ENCODE results near the gene BEST2.
A peak's percentile ranks its signal among the peaks of the same experiment; 100 is the strongest.

The BEST2 gene

DNA sequence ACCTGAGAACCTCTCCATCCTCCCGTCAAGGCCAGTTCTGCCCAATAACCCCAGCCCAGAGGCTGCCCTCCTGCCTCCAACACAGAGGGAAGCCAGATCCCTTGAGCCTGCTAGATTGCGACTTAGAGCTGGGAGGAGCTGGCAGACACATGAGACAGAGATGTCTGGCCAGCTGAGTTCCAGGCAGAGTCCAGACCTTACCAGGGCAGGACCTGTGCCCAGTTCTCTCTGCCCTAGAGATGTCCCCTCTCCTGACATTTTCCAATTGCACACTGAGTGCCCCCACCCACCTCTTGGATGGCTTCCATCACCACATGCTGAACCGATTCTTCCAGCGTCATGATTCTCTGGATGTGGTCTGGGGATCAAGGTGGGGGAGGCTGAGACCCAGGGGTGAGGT is 20.7 kb downstream of the BEST2 start:
- DNase-seq, result no peak

DNA sequence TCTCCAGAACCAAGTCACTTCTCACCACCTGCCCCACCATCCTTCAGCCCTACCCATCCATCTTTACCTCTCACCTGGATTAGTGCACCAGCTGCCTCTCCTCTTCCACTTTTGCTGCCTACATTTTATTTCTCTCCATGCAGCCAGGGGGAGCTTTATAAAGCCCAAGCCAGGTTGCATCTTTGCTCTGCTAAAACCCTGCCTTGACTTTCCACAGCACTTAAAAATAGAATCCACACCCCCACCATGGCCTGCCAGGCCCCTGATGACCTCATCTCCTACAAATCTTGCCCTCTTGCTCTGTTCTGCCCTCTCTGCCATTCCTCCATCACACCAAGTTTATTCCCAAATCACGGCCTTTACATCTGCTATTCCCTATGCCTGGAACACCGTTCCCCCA is 22.0 kb downstream of the BEST2 start:
- DNase-seq, result no peak

DNA sequence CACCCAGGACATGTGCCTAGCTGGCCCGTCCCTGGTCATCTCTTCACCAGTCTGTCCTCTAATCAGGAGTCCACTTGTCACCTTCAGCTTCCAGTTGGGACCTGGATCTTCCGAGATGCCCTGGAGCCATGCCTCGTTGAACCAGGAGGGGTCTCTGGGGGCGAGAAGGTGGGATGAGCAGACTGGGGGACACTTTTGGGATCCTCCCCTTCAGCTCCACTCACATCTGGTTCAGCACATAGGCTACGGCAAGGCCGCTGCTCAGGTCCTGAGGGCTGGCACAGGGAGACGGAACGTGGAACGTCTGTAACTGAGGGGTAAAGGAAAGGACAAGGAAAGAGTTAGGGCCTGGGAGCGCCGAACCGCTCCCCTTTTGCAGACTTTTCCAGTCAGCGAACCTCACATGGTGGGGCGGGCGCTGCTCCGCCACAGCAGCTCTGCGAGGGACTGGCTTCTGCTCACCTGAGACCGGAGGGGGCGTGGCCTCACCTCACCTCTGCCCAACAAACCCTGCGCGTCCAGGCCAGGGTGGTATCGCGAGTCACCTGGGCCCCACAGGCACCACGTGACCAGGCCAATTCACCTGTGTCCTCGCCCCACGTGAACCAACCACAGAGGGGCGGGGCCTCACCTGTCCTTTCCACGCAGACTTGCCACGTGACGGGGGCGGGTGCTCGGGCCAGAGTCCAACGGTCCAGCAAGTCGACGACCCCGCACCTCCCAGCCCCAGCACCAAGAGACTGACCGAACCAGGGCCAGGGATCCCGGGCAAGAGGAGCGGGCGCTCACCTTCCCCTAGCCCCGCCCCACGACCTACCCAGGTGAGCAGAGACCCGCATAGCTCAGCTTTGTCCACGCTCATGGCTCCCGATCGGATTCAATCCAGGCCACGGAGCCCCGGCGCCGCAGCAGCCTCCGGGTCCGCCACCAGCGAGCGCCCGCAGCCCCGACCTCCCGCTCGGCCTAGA is 23.3 kb downstream of the BEST2 start, which contains the start of gene HOOK2:
TSS of gene HOOK2 (minus strand) at position 965 of the 968 bp plus-strand sequence. CDS start at position 862, 103 bp downstream.
- peak; percentile 70 to 73 for DNase-seq

DNA sequence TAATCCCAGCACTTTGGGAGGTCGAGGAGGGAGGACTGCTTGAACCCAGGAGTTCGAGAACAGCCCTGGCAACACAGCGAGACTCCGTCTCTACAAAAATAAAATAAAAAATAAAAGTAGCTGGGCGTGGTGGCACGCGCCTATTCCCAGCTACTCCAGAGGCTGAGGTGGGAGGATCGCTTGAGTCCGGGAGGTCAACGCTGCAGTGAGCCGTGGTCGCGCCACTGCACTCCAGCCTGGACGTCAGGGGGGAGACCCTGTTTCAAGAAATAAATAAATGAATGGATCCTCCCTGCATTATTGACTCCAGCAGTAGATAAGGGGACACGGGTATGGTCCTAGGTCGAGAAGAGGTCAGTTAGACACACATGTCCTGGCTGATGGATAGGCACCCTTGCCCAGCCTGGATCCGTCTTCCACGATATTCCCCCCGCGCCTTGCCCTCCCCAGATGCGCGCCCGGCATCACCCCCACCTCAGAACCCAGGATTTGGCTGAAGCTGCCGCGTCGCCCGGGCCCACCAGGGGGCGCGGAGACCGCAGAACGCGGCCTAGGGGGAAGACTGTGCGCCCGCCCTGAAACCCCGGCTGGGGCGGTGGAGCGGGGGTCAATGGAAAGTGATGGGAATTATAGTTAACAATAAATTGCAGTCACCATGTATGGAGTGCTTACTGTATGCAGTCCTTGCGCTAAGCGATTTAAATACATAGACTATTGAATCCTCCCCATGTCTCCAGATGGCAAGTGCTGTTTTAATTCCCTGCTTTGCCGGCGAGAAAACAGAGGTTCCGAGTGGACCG is 25.8 kb downstream of the BEST2 start:
- peak; percentile 82 to 85 for DNase-seq

DNA sequence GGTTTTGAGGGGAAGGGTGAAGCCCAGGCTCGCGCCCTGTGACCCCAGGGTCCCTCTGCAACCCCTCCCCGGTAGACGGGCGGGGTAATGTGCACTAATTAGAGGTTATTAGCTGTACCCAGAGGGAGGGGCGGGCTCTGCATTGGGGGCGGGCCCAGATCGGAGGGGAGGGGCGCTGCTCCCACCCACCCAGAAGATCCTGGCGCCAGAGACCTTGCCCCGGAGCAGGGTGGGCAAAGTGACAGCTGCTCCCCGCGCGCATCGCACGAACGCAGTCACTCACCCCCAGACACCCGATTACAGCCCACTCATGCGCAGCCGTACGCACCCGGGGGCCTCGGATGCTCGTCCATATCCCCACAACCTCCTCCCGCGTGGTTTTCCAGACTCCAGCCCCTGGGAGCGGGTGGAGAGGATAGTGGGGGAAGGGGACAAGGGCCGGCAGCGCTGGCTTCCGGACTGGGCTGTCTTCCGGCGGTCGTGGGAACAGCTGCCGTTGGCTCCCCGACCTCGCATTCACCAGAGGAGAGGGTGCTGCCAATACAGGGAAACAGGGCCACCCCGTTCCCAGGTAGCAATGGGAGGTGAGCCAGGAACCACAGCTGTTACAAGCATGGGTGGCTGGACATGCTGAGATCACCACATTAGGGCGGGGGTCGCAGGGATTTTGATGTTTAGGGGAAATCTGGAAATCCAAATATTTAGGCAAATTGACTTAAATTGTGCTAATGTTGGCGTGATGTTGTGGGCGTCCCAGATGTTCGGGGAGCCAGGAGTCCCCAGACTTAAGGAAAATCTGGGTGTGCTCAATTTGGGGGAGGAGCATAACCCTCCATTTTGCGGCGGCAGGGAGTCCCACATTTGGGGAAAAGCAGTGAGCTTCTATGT is 26.7 kb downstream of the BEST2 start:
- DNase-seq, result peak; percentile 53 to 70

DNA sequence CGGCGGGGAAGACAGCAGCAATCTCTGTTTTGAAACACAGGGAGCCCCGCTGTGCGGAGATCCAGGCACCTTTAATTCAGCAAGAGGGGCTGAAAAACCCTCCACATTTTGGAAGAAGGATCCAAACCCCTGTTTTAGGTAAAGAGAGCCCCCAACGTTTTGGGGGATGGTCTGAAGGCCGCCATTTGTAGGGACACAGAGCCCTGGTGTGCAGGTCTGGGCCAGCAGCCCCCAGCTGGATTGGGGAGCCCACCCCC is 27.2 kb downstream of the BEST2 start:
- no peak for DNase-seq

DNA sequence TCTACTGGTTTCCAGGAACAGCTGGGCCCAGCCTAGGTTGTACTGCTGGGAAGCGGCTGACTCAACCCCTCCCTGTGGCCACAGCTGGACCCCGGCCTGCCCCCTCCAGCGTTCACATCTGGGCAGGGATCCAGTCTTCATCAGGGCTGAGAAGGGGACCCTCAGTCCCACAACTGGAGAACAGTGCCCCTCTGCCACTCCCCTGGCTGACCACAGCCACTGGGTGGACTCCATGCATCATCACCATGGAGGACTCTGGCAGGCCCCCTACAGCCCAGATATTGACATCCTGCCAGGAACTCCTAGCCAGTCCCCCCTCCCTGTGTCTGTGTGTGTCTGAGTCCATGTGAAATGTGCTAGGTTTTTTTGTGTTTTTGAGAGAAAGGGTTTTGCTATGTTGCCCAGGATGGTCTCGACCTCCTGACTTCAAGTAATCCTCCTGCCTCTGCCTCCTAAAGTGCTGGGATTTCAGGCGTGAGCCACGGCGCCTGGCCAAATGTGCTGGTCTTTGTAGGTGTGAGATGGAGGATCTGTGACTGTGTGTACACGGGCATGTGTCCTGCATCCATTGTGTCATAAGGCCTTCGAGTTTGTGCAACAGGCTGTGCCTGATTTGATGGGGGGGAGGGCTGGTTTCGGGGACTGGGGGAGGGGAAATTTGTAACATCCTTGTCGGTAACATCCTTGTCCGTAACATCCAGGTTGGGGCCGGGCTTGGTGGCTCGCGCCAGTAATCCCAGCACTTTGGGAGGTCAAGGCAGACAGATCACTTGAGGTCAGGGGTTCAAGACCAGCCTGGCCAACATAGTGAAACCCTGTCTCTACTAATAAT is 27.8 kb downstream of the BEST2 start:
- DNase-seq, result no peak

DNA sequence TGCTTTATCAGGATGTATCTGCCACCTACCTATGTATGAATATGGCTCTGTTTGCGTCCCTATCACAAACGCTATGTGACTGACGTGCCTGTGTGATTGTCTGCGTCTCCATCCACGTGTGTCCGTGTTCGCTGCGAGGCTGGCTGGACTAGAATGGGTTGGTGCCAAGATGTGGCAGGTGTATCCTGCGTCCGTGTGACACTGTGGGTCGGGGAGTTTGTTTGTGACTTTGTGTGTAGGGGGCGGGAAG is 30.5 kb downstream of the BEST2 start:
- DNase-seq, result no peak

DNA sequence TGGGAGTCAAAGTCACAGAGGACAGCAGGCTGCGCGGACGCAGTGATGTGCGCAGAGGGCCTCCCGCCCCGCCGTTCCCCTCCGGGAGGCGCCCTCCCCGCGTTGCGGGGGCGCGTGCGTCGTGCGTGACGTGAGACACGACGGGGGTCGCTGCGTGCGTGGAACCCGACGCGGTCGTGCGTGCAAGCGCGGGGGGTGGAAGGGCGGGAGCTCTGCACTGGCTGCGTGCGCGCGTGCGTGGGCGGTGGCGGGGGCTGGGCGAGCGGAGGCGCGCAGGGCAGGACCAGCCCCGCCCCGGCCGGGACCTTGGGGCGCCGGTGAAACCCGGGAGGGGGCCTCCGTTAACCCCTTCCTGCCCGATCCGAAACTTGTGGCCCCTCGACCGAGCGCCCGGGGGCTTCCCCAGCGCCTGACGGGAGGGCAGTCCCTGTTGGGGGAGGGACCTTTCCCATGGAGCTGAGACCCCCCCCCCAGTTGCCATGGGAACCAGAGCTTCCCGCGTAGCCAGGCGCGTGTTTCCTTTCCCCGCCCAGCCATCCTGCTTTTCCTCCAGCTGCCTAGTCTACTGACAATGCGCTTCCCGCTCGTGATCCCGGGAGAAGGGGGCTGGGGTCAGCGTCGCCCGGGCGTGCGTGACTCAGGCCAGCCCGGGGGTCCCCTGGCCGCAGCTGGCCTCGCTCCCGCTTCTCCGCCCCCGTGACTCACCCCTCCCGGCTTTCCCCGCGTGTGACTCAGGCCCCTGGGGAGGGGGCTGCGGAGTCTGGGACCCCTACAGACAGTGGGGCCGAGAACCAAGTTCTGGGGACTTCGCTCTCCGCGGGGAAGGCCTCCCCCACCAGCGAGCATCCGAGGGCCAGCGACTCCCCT is 31.1 kb downstream of the BEST2 start:
- DNase-seq, result peak; percentile 94 to 97

DNA sequence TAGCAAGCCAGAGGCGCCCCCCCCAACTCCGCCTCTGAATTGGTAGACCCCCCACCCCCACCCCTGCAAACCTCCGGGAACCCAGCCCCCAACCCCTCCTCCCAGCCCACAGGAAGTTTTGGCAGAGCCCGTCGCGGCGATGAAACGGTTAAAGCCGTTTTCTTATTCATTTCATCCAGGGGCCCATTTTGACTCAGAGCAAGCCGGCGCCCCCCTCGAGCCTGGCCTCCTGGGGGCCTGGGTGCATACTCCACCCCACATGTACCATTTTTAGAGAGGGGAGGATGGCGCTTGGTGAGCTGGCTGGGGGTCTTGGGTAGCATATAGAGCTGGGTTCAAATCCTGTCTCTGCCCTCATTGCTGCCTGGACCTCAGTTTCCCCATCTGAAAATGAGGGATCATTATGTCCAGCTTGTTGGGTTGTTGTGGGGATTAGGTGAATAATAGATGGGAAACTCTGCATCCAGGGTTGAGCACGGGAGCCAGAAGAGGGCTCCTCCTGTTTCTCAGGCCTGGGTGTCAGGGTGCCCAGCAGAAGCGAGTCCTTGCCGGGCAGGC is 31.8 kb downstream of the BEST2 start:
- DNase-seq, result peak in 1 of 2 donors; percentile 40

DNA sequence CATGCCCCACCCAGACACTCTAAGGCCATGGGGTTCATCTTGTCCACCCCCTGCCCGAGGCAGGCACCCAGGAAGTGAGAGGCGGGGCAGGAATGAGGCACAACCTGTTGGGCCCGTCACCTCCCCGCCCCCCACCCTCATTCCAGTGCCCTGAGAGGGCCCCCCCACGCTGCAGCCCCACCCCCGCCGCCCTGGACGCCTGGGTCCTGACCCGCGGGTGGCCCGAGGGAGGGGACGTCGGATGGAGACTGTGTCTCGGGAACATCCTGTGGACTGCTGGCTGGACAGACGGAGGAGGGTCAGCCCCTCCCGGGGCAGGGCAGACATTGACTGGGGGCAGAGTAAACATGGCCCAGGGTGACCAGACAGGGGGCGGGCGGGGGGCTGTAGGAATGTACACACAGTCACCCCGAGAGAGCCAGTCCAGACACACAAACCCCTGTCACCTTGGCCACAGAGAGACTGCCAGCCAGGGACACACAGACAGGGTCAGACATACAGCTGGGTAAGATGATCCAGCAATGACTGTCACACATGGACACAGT is 32.3 kb downstream of the BEST2 start:
- DNase-seq, result peak; percentile 47 to 65

DNA sequence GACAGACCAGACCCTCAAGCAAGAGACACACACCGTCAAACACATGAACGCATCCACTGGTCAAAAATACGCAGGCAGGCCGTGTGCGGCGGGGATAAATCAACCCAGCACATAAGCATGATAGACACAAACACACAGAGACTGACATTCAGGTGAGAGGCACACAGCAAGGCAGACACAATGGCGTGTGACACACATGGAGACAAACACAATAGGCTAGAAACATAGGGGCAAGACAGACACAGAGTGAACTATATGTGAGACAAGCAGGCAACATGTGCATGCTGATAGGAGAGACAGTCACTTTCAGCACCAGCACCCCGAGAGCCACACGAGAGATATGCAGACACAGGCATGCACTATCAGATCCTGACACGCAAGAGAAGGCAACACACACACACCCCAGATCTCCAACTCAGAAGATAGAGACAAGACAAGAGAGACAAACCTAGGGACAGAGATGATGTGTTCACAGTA is 32.8 kb downstream of the BEST2 start:
- peak; percentile 47 to 50 for DNase-seq

DNA sequence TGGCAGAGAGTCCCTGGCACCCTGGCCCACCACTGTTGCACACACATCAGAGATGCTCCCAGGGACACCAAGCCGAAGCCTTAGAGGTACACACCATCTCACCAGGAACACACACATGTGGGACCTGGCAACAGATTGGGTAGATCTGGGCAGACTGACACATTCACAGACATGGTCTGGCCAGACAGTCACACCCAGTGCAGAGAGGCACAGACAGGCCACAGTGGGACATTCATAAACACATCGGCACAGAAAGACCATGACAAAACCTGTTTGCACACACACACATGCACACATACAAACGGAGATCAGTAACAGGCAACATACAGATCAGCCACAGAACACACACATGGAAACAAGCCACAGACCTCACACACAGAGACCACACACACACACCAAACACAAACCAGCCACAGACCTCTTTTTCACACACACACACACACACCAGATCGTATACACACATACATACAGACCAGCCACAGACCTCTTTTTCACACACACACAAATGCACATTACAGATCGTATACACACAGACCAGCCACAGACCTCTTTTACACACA is 33.4 kb downstream of the BEST2 start:
- peak; percentile 74 to 79 for DNase-seq

DNA sequence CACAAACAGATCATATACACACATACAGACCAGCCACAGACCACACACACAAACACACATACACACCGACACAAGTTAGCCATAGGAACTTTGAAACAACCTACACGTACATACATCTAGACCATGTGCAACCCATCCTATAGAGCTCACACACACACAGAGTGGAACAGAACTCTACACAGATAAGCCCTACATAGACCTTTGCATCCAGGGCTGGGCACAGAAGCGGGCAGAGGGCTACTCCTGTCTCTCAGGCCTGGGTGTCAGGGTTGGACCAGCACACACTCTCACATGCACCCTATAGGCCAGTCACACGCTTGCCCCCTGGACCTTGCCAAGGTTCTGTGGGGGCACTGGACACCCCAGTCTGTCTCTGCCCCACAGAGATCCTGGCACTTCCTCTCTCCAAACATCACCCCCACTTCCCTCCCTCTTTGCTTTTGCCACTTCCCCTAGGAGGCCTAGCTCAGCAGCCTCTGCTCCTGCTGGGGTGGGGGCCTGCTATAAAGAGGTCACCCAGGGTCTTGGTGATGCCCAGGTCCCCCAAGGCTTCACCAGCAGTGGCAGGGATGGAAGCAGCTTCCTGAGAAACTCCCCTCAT is 33.9 kb downstream of the BEST2 start:
- DNase-seq, result peak in 1 of 2 donors; percentile 57

DNA sequence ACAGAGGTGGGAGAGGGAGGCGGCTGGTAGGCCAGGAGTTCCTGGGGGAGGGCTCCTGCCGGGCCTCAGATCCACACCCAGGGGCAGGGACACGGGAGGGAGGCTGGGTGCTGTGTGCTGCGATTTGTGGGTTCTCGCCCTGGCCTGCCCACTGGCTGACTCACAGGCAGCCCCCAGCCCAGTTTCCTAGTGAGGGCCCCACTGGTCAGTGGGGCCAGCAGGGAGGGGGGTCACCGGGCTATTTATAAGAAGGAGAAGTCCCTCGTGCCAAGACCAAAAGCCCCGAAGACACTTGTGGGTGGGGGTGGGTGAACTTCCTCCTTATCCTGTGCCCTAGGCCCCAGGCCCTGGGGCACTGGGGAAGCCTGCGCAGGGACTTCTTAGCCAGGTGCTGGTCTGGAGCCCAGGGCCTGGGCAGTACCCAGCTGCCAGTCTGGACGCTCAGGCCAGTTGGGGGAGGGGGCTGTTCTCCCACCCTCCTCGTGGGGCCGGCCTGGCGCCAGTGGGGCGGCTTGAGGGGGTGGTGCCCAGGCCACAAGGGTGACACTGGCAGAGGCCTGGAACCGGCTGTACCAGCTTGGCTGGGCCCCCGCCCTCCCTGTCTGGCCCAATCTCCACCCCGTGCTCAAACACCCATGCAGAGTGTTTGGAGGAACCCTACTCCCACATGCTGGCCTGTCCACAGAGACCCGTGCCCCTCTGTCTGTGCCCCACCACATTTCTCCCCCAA is 34.7 kb downstream of the BEST2 start:
- DNase-seq, result peak; percentile 45 to 87

DNA sequence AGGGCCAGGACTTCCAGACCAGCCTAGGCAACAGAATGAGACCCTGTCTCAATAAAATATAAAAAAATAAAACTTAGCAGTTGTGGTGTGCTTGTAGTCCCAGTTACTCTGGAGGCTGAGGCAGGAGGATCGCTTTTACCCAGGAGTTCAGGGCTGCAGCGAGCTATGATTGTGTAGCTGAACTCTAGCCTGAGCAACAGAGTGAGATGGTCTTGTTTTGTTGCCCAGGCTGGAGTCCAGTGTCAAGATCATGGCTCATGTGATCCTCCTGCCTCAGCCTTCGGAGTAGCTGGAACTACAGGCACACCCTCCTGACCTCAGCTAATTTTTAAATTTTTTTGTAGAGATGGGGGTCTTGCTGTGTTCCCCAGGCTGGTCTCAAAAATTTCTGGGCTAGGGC is 35.4 kb downstream of the BEST2 start:
- DNase-seq, result no peak

DNA sequence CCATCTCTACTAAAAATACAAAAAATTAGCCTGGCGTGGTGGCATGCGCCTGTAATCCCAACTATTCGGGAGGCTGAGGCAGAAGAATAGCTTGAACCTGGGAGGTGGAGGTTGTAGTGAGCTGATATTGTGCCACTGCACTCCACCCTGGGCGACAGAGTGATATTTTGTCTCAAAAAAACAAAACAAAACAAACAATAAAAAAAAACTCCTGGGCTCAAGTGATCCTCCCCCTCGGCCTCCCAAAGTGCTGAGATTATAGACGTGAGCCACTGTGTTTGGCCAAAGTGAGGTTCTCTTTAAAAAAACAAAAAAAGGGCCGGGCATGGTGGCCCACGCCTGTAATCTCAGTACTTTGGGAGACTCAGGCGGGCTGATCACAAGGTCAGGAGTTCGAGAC is 35.9 kb downstream of the BEST2 start:
- DNase-seq, result no peak

DNA sequence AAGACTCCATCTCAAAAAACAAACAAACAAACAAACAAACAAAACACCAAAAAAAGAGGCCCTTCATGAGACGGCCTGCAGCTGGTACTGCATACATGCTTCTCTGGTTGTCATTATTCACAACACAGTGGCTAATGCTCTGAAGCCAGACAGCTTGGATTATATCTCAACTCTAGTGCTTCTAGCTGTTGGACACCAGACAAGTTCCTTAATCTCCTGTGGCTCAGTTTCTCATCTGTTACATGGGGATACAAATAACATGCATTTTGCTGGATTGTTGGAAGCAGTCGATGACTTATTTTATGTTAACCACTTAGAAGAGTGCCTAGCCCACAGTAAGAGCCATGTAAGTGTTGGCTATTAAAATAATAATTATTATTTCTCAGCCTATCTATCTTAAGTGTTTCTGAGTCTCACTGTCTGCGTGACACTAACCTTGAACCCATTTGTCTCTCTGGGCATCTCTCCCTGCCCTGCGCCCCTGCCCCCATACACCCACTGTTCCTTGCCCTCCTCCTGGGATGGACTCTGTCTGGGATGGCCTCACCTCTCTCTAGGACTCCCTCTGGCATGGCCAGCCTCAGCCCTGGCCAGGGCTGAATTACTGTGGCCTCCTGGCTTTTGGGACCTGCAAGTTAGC is 36.6 kb downstream of the BEST2 start:
- DNase-seq, result no peak

All from CD4-positive, alpha-beta T cell treated with Interleukin-1 beta for 1 hour (primary cell).